ENCODE measurements around the gene RPN2. TPM values are rescaled to one million over a fixed set of nuclear protein-coding genes. Genes with fewer than 3 reads are reported as not detected.

Gene RPN2
- total and polyA plus RNA-seq, 10 of the 15 experiments (the other 5 are each of a cell fraction or from before 2014, with no cell fraction given), result 148 to 365 (median 228) TPM

DNA sequence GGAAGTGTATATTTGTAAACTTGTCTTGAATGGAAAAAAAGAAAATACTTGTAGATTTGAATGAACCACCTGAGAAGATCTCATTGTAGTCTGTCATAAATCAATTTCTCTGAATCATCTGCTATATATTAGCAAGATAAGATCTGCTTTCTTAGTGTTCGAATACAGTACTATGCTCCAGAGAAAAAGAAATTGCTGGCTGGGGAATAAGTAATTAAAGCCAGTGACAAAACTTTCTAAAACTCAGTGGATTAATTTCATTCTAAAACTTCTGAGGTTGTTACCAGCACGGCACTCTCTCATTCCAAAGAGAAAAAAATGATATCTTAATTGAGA lies 22.7 kb downstream of the RPN2 start:
- no TSS peak for BruUV-seq (replicated peaks)
- POLR2A ChIA-PET, result no interaction called here
- no peak for ATAC-seq

More for the DNA sequence above, 22.7 kb downstream of the RPN2 start:
- Histone ChIP-seq H3K36me3 (ENCODE audit: control insufficient read depth in 2 of 2, insufficient read depth in 2 of 2, low read length in 1 of 2) (peaks cover 33 to 58% of the 10 kb centered on the region in 2 experiments), H3K4me2 (ENCODE audit: control insufficient read depth, insufficient read depth) (no peak overlapping the region), H3K27me3 (replicated peaks in 1 of 2; ENCODE audit: control insufficient read depth in 2 of 2, insufficient read depth in 2 of 2, low read length in 1 of 2) (no peaks in the 10 kb centered on the region), H3K27ac (ENCODE audit: control insufficient read depth, insufficient read depth) (no peak overlapping the region), H3K4me1 (ENCODE audit: control insufficient read depth, insufficient read depth, low read length) (no peaks in the 10 kb centered on the region), H3K79me2 (ENCODE audit: control insufficient read depth, insufficient read depth, low read length) (peaks cover 8% of the 10 kb centered on the region), H2AFZ (ENCODE audit: control insufficient read depth, low read depth, low read length) (no peak overlapping the region), H3K9me3 (replicated peaks; ENCODE audit: control insufficient read depth, insufficient read depth, low read length) (no peaks in the 10 kb centered on the region), H3K9ac (ENCODE audit: control insufficient read depth, insufficient read depth, low read length) (no peak overlapping the region), H4K20me1 (ENCODE audit: control insufficient read depth, insufficient read depth) (peaks cover 3% of the 10 kb centered on the region; the same call in 1 of the 2 replicates), H3K4me3 (no peak overlapping the region)
- no peak for DNase-seq (ENCODE audit: low read depth, low spot score)
- WGBS (ENCODE audit: insufficient coverage, insufficient replicate concordance, low lambda C conversion rate, missing lambda C conversion rate), result 100% methylated on average over 2 of the region's 2 CpGs
- ChIA-PET SMC1A (ENCODE audit: uncharacterized antibody, unreplicated experiment) (interaction anchor here (1.0 to 1.6 kb wide), 3 partner anchors 10 to 332 kb away, joined by 3 to 6 read pairs (median 4); no protein-coding TSS in a partner anchor), RAD21 (ENCODE audit: unreplicated experiment) (interaction anchor here (0.8 to 1.1 kb wide), 2 partner anchors 193 to 332 kb away, joined by 3 to 5 read pairs; no protein-coding TSS in a partner anchor), CTCF (interaction anchor here (2.0 to 13.5 kb wide), 4 partner anchors 12 to 340 kb away, joined by 5 to 200 read pairs (median 26); partner anchors contain the start of gene BLCAP)
- intact Hi-C loops (cut with micrococcal nuclease; ENCODE audit: unreplicated experiment), result loop anchor here (1.0 kb wide), 1 partner anchor 333 kb away; no protein-coding TSS in a partner anchor
- TF ChIP-seq SP1 (IDR thresholded peaks at IDR 0.05; ENCODE audit: low read depth, low read length), result no peak
- TF ChIP-seq EP300 (IDR thresholded peaks at IDR 0.05; ENCODE audit: borderline replicate concordance in 1 of 2, control insufficient read depth in 1 of 2, low read depth in 2 of 2, low read length in 2 of 2), result no peak
- no peak for TF ChIP-seq POU2F2 (IDR thresholded peaks at IDR 0.05; ENCODE audit: borderline replicate concordance, low read depth, low read length)
- TF ChIP-seq GABPA (IDR thresholded peaks at IDR 0.05; ENCODE audit: low read depth), result no peak
- TF ChIP-seq SREBF2 (IDR thresholded peaks at IDR 0.05; ENCODE audit: low read length), result no peak
- TF ChIP-seq WRNIP1 (IDR thresholded peaks at IDR 0.05; ENCODE audit: borderline replicate concordance, low read depth, low read length), result no peak
- no peak for TF ChIP-seq EGR1 (IDR thresholded peaks at IDR 0.05; ENCODE audit: borderline replicate concordance in 1 of 2, low read depth in 2 of 2, low read length in 2 of 2)
- no peak for TF ChIP-seq SRF (IDR thresholded peaks at IDR 0.05; ENCODE audit: low read depth in 2 of 2, low read length in 2 of 2)
- no peak for TF ChIP-seq CBX5 (IDR thresholded peaks at IDR 0.05; ENCODE audit: low read depth)
- TF ChIP-seq, protein P1, sequence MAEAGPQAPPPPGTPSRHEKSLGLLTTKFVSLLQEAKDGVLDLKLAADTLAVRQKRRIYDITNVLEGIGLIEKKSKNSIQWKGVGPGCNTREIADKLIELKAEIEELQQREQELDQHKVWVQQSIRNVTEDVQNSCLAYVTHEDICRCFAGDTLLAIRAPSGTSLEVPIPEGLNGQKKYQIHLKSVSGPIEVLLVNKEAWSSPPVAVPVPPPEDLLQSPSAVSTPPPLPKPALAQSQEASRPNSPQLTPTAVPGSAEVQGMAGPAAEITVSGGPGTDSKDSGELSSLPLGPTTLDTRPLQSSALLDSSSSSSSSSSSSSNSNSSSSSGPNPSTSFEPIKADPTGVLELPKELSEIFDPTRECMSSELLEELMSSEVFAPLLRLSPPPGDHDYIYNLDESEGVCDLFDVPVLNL (IDR thresholded peaks at IDR 0.05; ENCODE audit: low read depth, low read length), result no peak
- no peak for TF ChIP-seq BHLHE40 (IDR thresholded peaks at IDR 0.05; ENCODE audit: borderline replicate concordance in 1 of 2, low read depth in 2 of 2, low read length in 1 of 2)
- no peak for TF ChIP-seq ATF7 (IDR thresholded peaks at IDR 0.05; ENCODE audit: low read depth)
- no peak for TF ChIP-seq MXI1 (IDR thresholded peaks at IDR 0.05; ENCODE audit: low read depth, low read length)
- TF ChIP-seq IRF4 (IDR thresholded peaks at IDR 0.05; ENCODE audit: low read depth, low read length), result no peak
- TF ChIP-seq IKZF2 (IDR thresholded peaks at IDR 0.05), result no peak
- no peak for TF ChIP-seq RUNX3 (IDR thresholded peaks at IDR 0.05; ENCODE audit: low read length)
- FAIRE-seq, result no peak
- in situ Hi-C loops (cut with MboI), result no loop called here
